ENCODE data around the gene CACNA1S.

CACNA1S gene

DNA sequence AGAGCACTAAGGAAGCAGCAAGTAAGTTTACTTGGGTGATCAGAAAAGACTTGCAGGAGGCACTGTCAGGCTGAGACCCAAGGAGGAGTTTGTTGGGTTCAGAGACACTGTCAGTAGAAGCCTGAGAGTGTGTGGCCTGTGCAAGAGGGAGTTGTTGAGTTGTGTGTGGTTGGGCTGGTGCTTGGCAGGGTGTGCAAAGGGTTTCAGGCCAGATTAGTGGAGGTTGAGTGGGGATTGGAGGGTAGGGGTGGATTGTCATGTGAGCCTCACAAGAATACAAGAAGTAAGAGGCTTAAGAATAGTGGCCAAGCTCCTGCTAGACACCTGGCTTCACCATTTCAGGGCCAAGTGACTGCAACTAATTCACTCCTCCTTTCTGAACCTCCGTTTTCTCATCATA is 79.8 kb downstream of the CACNA1S start:
- H3K9me3 ChIP-seq (replicated peaks; ENCODE audit: insufficient read depth, low read length), result no peaks in the 10 kb centered on the region
- no peak overlapping the region for H3K9ac ChIP-seq (ENCODE audit: low read length)
- no peaks in the 10 kb centered on the region for H3K27me3 ChIP-seq (replicated peaks; ENCODE audit: insufficient read depth, low read length)
- no peaks in the 10 kb centered on the region for H3K79me2 ChIP-seq (ENCODE audit: low read length)
- H3K9me2 ChIP-seq (replicated peaks; ENCODE audit: insufficient read depth, low read length), result no peaks in the 10 kb centered on the region
- no peaks in the 10 kb centered on the region for H3F3A ChIP-seq (ENCODE audit: insufficient read depth, low read length)
- H3K4me1 ChIP-seq (ENCODE audit: low read length), result peaks cover under 1% of the 10 kb centered on the region; the same call in 1 of the 2 replicates
- H3K4me3 ChIP-seq (ENCODE audit: low read length), result no peak overlapping the region
- no peaks in the 10 kb centered on the region for H4K20me1 ChIP-seq (ENCODE audit: insufficient read depth, low read length)
- H3K4me2 ChIP-seq (ENCODE audit: low read depth, low read length), result no peak overlapping the region
- H3K36me3 ChIP-seq (replicated peaks; ENCODE audit: insufficient read depth, low read length), result no peaks in the 10 kb centered on the region
- TF ChIP-seq, protein P1, sequence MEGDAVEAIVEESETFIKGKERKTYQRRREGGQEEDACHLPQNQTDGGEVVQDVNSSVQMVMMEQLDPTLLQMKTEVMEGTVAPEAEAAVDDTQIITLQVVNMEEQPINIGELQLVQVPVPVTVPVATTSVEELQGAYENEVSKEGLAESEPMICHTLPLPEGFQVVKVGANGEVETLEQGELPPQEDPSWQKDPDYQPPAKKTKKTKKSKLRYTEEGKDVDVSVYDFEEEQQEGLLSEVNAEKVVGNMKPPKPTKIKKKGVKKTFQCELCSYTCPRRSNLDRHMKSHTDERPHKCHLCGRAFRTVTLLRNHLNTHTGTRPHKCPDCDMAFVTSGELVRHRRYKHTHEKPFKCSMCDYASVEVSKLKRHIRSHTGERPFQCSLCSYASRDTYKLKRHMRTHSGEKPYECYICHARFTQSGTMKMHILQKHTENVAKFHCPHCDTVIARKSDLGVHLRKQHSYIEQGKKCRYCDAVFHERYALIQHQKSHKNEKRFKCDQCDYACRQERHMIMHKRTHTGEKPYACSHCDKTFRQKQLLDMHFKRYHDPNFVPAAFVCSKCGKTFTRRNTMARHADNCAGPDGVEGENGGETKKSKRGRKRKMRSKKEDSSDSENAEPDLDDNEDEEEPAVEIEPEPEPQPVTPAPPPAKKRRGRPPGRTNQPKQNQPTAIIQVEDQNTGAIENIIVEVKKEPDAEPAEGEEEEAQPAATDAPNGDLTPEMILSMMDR (IDR thresholded peaks at IDR 0.05; ENCODE audit: low read length), result no peak
- no peak for TF ChIP-seq EZH2phosphoT487 (IDR thresholded peaks at IDR 0.05; ENCODE audit: low read length)
- no peak for TF ChIP-seq EZH2 (optimal IDR thresholded peaks at IDR 0.05; ENCODE audit: low read depth, low read length)
- no peak overlapping the region for H3K27ac ChIP-seq (ENCODE audit: low read length)
- no peak overlapping the region for H2AFZ ChIP-seq (ENCODE audit: low read length)
- no peak for DNase-seq

DNA sequence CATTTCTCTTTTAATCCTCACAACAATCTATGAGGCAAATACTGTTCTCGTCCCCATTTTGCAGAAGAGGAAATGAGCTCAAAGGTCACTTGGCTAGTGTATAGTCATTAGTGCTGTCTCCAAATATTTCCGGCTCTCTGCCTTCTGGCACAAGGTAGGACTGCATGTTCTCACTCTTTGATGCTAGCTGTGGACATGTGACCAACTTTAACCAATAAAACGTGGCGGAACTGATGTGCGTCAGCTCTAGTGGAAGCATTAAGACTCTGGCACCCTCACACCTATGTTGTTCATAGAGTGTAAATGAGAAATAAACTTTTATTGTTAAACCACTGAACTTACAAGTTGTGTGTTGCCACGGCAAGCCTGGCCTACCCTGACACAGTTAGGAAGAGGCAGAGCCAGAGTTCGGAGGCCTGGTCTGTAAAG is 83.8 kb downstream of the CACNA1S start:
- Histone ChIP-seq H3K36me3 (replicated peaks; ENCODE audit: insufficient read depth, low read length) (no peaks in the 10 kb centered on the region), H3K4me1 (ENCODE audit: low read length) (peaks cover 32% of the 10 kb centered on the region), H2AFZ (ENCODE audit: low read length) (no peak overlapping the region), H3K4me2 (ENCODE audit: low read depth, low read length) (no peak overlapping the region), H4K20me1 (ENCODE audit: insufficient read depth, low read length) (no peaks in the 10 kb centered on the region), H3K9me3 (replicated peaks; ENCODE audit: insufficient read depth, low read length) (no peaks in the 10 kb centered on the region), H3K27me3 (replicated peaks; ENCODE audit: insufficient read depth, low read length) (no peaks in the 10 kb centered on the region), H3K27ac (ENCODE audit: low read length) (no peak overlapping the region), H3K79me2 (ENCODE audit: low read length) (no peaks in the 10 kb centered on the region), H3K9me2 (replicated peaks; ENCODE audit: insufficient read depth, low read length) (no peaks in the 10 kb centered on the region), H3K9ac (ENCODE audit: low read length) (no peak overlapping the region), H3K4me3 (ENCODE audit: low read length) (no peak overlapping the region), H3F3A (ENCODE audit: insufficient read depth, low read length) (0 out of 2 replicates have a peak, but pooled peaks cover 9% of the 10 kb centered on the region)
- no peak for DNase-seq
- TF ChIP-seq EZH2 (optimal IDR thresholded peaks at IDR 0.05; ENCODE audit: low read depth, low read length) (no peak), EZH2phosphoT487 (IDR thresholded peaks at IDR 0.05; ENCODE audit: low read length) (no peak)

DNA sequence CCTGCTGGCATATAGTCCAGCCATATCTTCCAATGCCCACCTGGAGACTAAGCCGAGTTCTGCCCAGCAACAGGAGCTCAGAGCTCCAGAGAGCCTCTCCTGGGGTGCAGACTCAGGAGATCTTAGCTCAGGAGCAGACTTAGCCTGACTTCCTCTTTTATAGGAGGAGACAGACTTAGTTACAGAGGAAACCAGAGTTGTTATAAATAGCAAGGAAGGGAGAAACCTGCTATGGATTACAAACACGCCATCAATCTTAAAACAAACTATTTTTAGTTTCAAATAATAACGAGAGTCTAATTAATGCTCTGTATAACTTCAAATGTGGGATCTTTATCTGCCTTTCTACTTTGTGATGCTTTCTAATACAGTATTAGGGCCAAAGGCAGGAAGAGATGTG is 85.4 kb downstream of the CACNA1S start:
- peaks cover 14% of the 10 kb centered on the region for H3K79me2 ChIP-seq (ENCODE audit: low read length)
- TF ChIP-seq EZH2 (optimal IDR thresholded peaks at IDR 0.05; ENCODE audit: low read depth, low read length) (no peak), EZH2phosphoT487 (IDR thresholded peaks at IDR 0.05; ENCODE audit: low read length) (no peak)
- TF ChIP-seq, protein P1 (IDR thresholded peaks at IDR 0.05; ENCODE audit: low read length), result no peak
- peaks cover 21% of the 10 kb centered on the region for H3F3A ChIP-seq (ENCODE audit: insufficient read depth, low read length)
- no peaks in the 10 kb centered on the region for H4K20me1 ChIP-seq (ENCODE audit: insufficient read depth, low read length)
- no peak overlapping the region for H3K9ac ChIP-seq (ENCODE audit: low read length)
- H3K27me3 ChIP-seq (replicated peaks; ENCODE audit: insufficient read depth, low read length), result no peaks in the 10 kb centered on the region
- peaks cover 36% of the 10 kb centered on the region for H3K4me1 ChIP-seq (ENCODE audit: low read length)
- H3K36me3 ChIP-seq (replicated peaks; ENCODE audit: insufficient read depth, low read length), result no peaks in the 10 kb centered on the region
- peak overlapping the region; percentile 62 for H3K4me2 ChIP-seq (ENCODE audit: low read depth, low read length)
- H3K27ac ChIP-seq (ENCODE audit: low read length), result peak overlapping the region; percentile 2; the same call in 1 of the 2 replicates
- no peak for DNase-seq
- H3K9me3 ChIP-seq (replicated peaks; ENCODE audit: insufficient read depth, low read length), result no peaks in the 10 kb centered on the region
- no peak overlapping the region for H3K4me3 ChIP-seq (ENCODE audit: low read length)
- no peaks in the 10 kb centered on the region for H3K9me2 ChIP-seq (replicated peaks; ENCODE audit: insufficient read depth, low read length)
- H2AFZ ChIP-seq (ENCODE audit: low read length), result peak overlapping the region; percentile 48

DNA sequence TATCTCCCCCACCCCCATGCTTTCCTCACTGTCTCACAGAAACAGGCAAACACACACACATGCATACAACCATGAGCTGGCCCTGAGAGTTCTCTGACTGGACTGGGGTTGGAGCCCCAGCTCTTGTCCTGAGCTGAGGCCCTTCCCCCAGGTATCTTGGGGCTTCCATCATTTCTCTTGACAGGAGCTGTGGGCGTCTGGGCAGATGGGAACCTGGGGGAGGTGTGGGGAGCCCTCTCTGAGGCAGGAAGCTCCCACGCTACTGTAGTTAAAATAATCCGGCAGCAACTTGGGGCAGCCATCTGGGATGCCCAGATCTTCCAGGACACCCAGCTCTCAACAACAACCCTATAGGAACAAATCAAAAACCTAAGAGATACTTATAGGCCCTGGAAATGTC is 86.0 kb downstream of the CACNA1S start:
- Histone ChIP-seq H3F3A (ENCODE audit: insufficient read depth, low read length) (peaks cover 26% of the 10 kb centered on the region), H3K4me1 (ENCODE audit: low read length) (peaks cover 42% of the 10 kb centered on the region), H3K27ac (ENCODE audit: low read length) (peak overlapping the region; percentile 2; the same call in 1 of the 2 replicates), H4K20me1 (ENCODE audit: insufficient read depth, low read length) (no peaks in the 10 kb centered on the region), H3K4me2 (ENCODE audit: low read depth, low read length) (peak overlapping the region; percentile 62), H3K4me3 (ENCODE audit: low read length) (no peak overlapping the region), H3K27me3 (replicated peaks; ENCODE audit: insufficient read depth, low read length) (no peaks in the 10 kb centered on the region), H3K9ac (ENCODE audit: low read length) (no peak overlapping the region), H3K9me2 (replicated peaks; ENCODE audit: insufficient read depth, low read length) (no peaks in the 10 kb centered on the region), H3K9me3 (replicated peaks; ENCODE audit: insufficient read depth, low read length) (no peaks in the 10 kb centered on the region), H3K79me2 (ENCODE audit: low read length) (peaks cover 20% of the 10 kb centered on the region), H3K36me3 (replicated peaks; ENCODE audit: insufficient read depth, low read length) (no peaks in the 10 kb centered on the region), H2AFZ (ENCODE audit: low read length) (peak overlapping the region; percentile 48)
- TF ChIP-seq EZH2 (optimal IDR thresholded peaks at IDR 0.05; ENCODE audit: low read depth, low read length) (no peak), EZH2phosphoT487 (IDR thresholded peaks at IDR 0.05; ENCODE audit: low read length) (no peak)
- TF ChIP-seq, protein P1 (IDR thresholded peaks at IDR 0.05; ENCODE audit: low read length), result no peak
- DNase-seq, result no peak

Measured in MM.1S (cell line).